H1 (cell line): ENCODE results near the gene FGF21.
"Not testable (repeated sequence)": the region's sequence is repeated elsewhere in the genome, so short reads cannot be mapped to it uniquely, and the experiment has no call there.

ENCODE experiments used
- CBX5 ChIP-seq: fragments of 300-800, 300-1000 bp; sonication (generic); IDR thresholded peaks from 2 replicates; pipeline ENCODE4 v1.7.1; 2016; ENCODE audit warnings: antibody characterized with exemption, low read length, low read depth
- CHD2 ChIP-seq: IDR thresholded peaks from 2 replicates; pipeline ENCODE4 v1.6.1; 2012; ENCODE audit warnings: low read length, improper control_type of control experiment
- CTCF ChIP-seq, 3 experiments: IDR thresholded peaks; 1 replicate in 2 of 3; 2 replicates in 1 of 3; pipeline versions ENCODE4 v1.5.1 to v1.6.1; 2011; ENCODE audit warnings: low read length in 3 of 3, mild to moderate bottlenecking in 3 of 3, inconsistent platforms in 2 of 3, low read depth in 1 of 3, moderate library complexity in 1 of 3; ENCODE audit not compliant: insufficient read depth in 1 of 3; ENCODE audit errors: control extremely low read depth in 1 of 3
- JUN ChIP-seq: IDR thresholded peaks from 2 replicates; pipeline ENCODE4 v1.6.1; 2011; ENCODE audit warnings: low read depth, mild to moderate bottlenecking, improper control_type of control experiment, low read length
- JUND ChIP-seq: IDR thresholded peaks from 2 replicates; pipeline ENCODE4 v1.6.1; 2011; ENCODE audit warnings: mild to moderate bottlenecking, improper control_type of control experiment, low read length
- MAX ChIP-seq: IDR thresholded peaks from 2 replicates; pipeline ENCODE4 v1.6.1; 2012; ENCODE audit warnings: inconsistent platforms
- POLR2A ChIP-seq, 2 experiments: IDR thresholded peaks; 1 replicate in 1 of 2; 2 replicates in 1 of 2; pipeline ENCODE4 v1.6.1; 2011; ENCODE audit warnings: low read depth in 2 of 2, low read length in 2 of 2, mild to moderate bottlenecking in 2 of 2; ENCODE audit errors: control extremely low read depth in 1 of 2
- POLR2AphosphoS5 ChIP-seq: IDR thresholded peaks from 2 replicates; pipeline ENCODE4 v1.6.1; 2011; ENCODE audit warnings: low read depth, low read length
- POU5F1 ChIP-seq: IDR thresholded peaks from 2 replicates; pipeline ENCODE4 v1.6.1; 2011; ENCODE audit warnings: low read depth, mild to moderate bottlenecking, low read length, moderate library complexity
- RFX5 ChIP-seq: IDR thresholded peaks from 2 replicates; pipeline ENCODE4 v1.6.1; 2011; ENCODE audit warnings: low read depth, low read length, improper control_type of control experiment, borderline replicate concordance
- TBP ChIP-seq: IDR thresholded peaks from 2 replicates; pipeline ENCODE4 v1.6.1; 2011; ENCODE audit warnings: low read depth, low read length, improper control_type of control experiment
- USF2 ChIP-seq: IDR thresholded peaks from 2 replicates; pipeline ENCODE4 v1.6.1; 2011; ENCODE audit warnings: low read length, improper control_type of control experiment

GRCh38 chr19:48718106-48718505 is 37.2 kb upstream of the FGF21 start:
- not testable (repeated sequence) for TF ChIP-seq JUN; CTCF (IDR thresholded peaks at IDR 0.05; ENCODE audit: control extremely low read depth in 1 of 3, insufficient read depth in 1 of 3, low read depth in 1 of 3, low read length in 3 of 3); TBP; POLR2A (IDR thresholded peaks at IDR 0.05; ENCODE audit: control extremely low read depth in 1 of 2, low read depth in 2 of 2, low read length in 2 of 2); JUND; POLR2AphosphoS5; CHD2; USF2; POU5F1; RFX5; CBX5; MAX
